Measurements from ENCODE around the gene PSMB10. TPM values are rescaled to one million over a fixed set of nuclear protein-coding genes. Genes with fewer than 3 reads are reported as not detected.

The PSMB10 gene
- total RNA-seq, 1 donor from 2014 or later: 54.1 TPM

Other genes starting within 250 kb of the PSMB10 start
- gene GFOD2, start 217.5 kb downstream of the PSMB10 start, total RNA-seq: 8.1 TPM
- 11.8 TPM for gene RANBP10, start 130.3 kb downstream of the PSMB10 start, total RNA-seq
- 0.37 TPM for gene TSNAXIP1, start 130.0 kb downstream of the PSMB10 start, total RNA-seq
- 32.6 TPM for gene THAP11, start 94.5 kb downstream of the PSMB10 start, total RNA-seq
- gene NUTF2, start 89.9 kb downstream of the PSMB10 start, total RNA-seq: 84.4 TPM
- gene CENPT, start 89.2 kb downstream of the PSMB10 start, total RNA-seq: 20.8 TPM
- gene EDC4, start 63.8 kb downstream of the PSMB10 start, total RNA-seq: 31.8 TPM
- not detected for gene NRN1L, start 52.0 kb downstream of the PSMB10 start, total RNA-seq
- 18.1 TPM for gene PSKH1, start 43.6 kb downstream of the PSMB10 start, total RNA-seq
- 0.37 TPM for gene CTRL, start 5.0 kb downstream of the PSMB10 start, total RNA-seq
- gene LCAT, start 7.3 kb upstream of the PSMB10 start, total RNA-seq: 21.9 TPM
- 95.5 TPM for gene SLC12A4, start 31.8 kb upstream of the PSMB10 start, total RNA-seq
- gene DPEP3, start 43.6 kb upstream of the PSMB10 start, total RNA-seq: not detected
- 2.2 TPM for gene DPEP2, start 62.6 kb upstream of the PSMB10 start, total RNA-seq
- gene DPEP2NB, start 79.1 kb upstream of the PSMB10 start, total RNA-seq: not detected
- gene DDX28, start 86.4 kb upstream of the PSMB10 start, total RNA-seq: 7.7 TPM
- gene DUS2, start 86.4 kb upstream of the PSMB10 start, total RNA-seq: 4.9 TPM
- 24.7 TPM for gene NFATC3, start 148.5 kb upstream of the PSMB10 start, total RNA-seq